HepG2 (cell line): ENCODE measurements around the gene ZNF616. TPM values are rescaled to one million over a fixed set of nuclear protein-coding genes. Genes with fewer than 3 reads are reported as not detected.

Source experiments
- AGO1 ChIP-seq: fragments of 200-400 bp; formaldehyde crosslinking; IDR thresholded peaks from 2 replicates; pipeline ENCODE4 v1.6.1; 2017; ENCODE audit warnings: mild to moderate bottlenecking, low read depth, low read length, moderate library complexity; ENCODE audit not compliant: poor library complexity, severe bottlenecking
- ARHGAP35 ChIP-seq: sonication (generic); formaldehyde crosslinking; IDR thresholded peaks from 2 replicates; pipeline ENCODE4 v1.9.0; 2022; ENCODE audit warnings: mild to moderate bottlenecking, inconsistent platforms, moderate library complexity, missing genetic modification reagents, borderline replicate concordance
- BRF2 ChIP-seq: sonication (generic); formaldehyde crosslinking; IDR thresholded peaks from 2 replicates; pipeline ENCODE4 v1.8.1; 2022; ENCODE audit warnings: mild to moderate bottlenecking, missing genetic modification reagents
- CHCHD3 ChIP-seq: sonication (generic); formaldehyde crosslinking; IDR thresholded peaks from 2 replicates; pipeline ENCODE4 v1.8.0; 2022; ENCODE audit warnings: mild to moderate bottlenecking, missing genetic modification reagents, moderate library complexity
- CREBL2 ChIP-seq: sonication (generic); formaldehyde crosslinking; IDR thresholded peaks from 2 replicates; pipeline ENCODE4 v1.8.1; 2023; ENCODE audit warnings: missing genetic modification reagents, mild to moderate bottlenecking, borderline replicate concordance
- FOXO4 ChIP-seq: sonication (generic); formaldehyde crosslinking; conservative IDR thresholded peaks from 2 replicates; pipeline ENCODE4 v1.8.1; 2023; ENCODE audit warnings: missing genetic modification reagents
- GFI1 ChIP-seq: sonication (generic); formaldehyde crosslinking; IDR thresholded peaks from 2 replicates; pipeline ENCODE4 v1.5.0; 2020; ENCODE audit warnings: missing genetic modification reagents, mild to moderate bottlenecking, borderline replicate concordance
- KDM6A ChIP-seq: IDR thresholded peaks from 2 replicates; pipeline ENCODE4 v1.6.1; 2016; ENCODE audit warnings: low read depth
- MAFF ChIP-seq: IDR thresholded peaks from 2 replicates; pipeline ENCODE4 v1.6.1; 2011; ENCODE audit warnings: low read depth, low read length, improper control_type of control experiment
- MED8 ChIP-seq: sonication (generic); formaldehyde crosslinking; IDR thresholded peaks from 2 replicates; pipeline ENCODE4 v1.8.1; 2023; ENCODE audit warnings: mild to moderate bottlenecking, missing genetic modification reagents; ENCODE audit not compliant: insufficient replicate concordance
- PHF8 ChIP-seq: sonication (generic); formaldehyde crosslinking; IDR thresholded peaks from 2 replicates; pipeline ENCODE4 v1.5.0; 2020; ENCODE audit warnings: missing genetic modification reagents
- RELA ChIP-seq: sonication (generic); formaldehyde crosslinking; IDR thresholded peaks from 2 replicates; pipeline ENCODE4 v1.4.0; 2020; ENCODE audit warnings: missing genetic modification reagents
- SNAPC2 ChIP-seq: sonication (generic); formaldehyde crosslinking; IDR thresholded peaks from 2 replicates; pipeline ENCODE4 v1.8.1; 2022; ENCODE audit warnings: mild to moderate bottlenecking, missing genetic modification reagents
- TRAFD1 ChIP-seq: sonication (generic); formaldehyde crosslinking; IDR thresholded peaks from 2 replicates; pipeline ENCODE4 v1.5.1; 2020; ENCODE audit warnings: missing genetic modification reagents, mild to moderate bottlenecking, borderline replicate concordance
- ZNF547 ChIP-seq: sonication (generic); formaldehyde crosslinking; IDR thresholded peaks from 2 replicates; pipeline ENCODE4 v1.5.1; 2020; ENCODE audit warnings: mild to moderate bottlenecking, missing genetic modification reagents
- ZNF567 ChIP-seq: sonication (generic); formaldehyde crosslinking; IDR thresholded peaks from 2 replicates; pipeline ENCODE4 v1.8.1; 2023; ENCODE audit warnings: mild to moderate bottlenecking, missing genetic modification reagents, borderline replicate concordance
- ZNF639 ChIP-seq: conservative IDR thresholded peaks from 2 replicates; pipeline ENCODE4 v1.6.1; 2018; ENCODE audit warnings: missing genetic modification reagents
- ZNF713 ChIP-seq: sonication (generic); formaldehyde crosslinking; IDR thresholded peaks from 2 replicates; pipeline ENCODE4 v1.4.0; 2020; ENCODE audit warnings: mild to moderate bottlenecking, missing genetic modification reagents
- ZNF781 ChIP-seq: sonication (generic); formaldehyde crosslinking; IDR thresholded peaks from 2 replicates; pipeline ENCODE4 v1.5.1; 2020; ENCODE audit warnings: borderline replicate concordance, mild to moderate bottlenecking, missing genetic modification reagents; ENCODE audit errors: not compliant biosample characterization
- ZXDC ChIP-seq: sonication (generic); formaldehyde crosslinking; IDR thresholded peaks from 2 replicates; pipeline ENCODE4 v1.5.0; 2020; ENCODE audit warnings: mild to moderate bottlenecking, missing genetic modification reagents
- polyA plus RNA-seq, 8 experiments: library from polyadenylated mRNA; depleted of rRNA in 3 of 8; stranded (reverse) in 7 of 8; unstranded in 1 of 8; fragments of >200 nt; fragmentation: Illumina TruSeq in 4 of 8; extraction: Trizol in 4 of 8; gene quantifications; 2 replicates each; pipeline versions ENCODE4 v1.2.1 to v1.2.3, GENCODE V29; 2011 to 2016; ENCODE audit warnings: low read depth in 4 of 8, missing spikeins in 1 of 8, mixed read lengths in 1 of 8; ENCODE audit not compliant: insufficient read depth in 1 of 8
- total RNA-seq, 5 experiments: library from RNA; depleted of rRNA; stranded (reverse); fragments of >200 nt; fragmentation: Illumina TruSeq; extraction: Trizol; gene quantifications; 2 replicates each; pipeline ENCODE4 v1.2.3, GENCODE V29; 2016; ENCODE audit warnings: low read depth in 1 of 5

The ZNF616 gene
- total and polyA plus RNA-seq, 2 of the 13 experiments (the other 11 are each of a cell fraction or from before 2014, with no cell fraction given), result 2.2 to 10.4 TPM

GRCh38 chr19:52139252-52140031, at the start of gene ZNF616 (continued):
- no peak; the same call in 1 of the 2 replicates for TF ChIP-seq ARHGAP35 (CRISPR knock-in tag)
- no peak; the same call in 1 of the 2 replicates for TF ChIP-seq TRAFD1 (CRISPR knock-in tag)
- no peak for TF ChIP-seq ZNF567
- no peak for TF ChIP-seq KDM6A (CRISPR knock-in tag)
- TF ChIP-seq RELA (CRISPR knock-in tag), result no peak
- no peak for TF ChIP-seq ZNF639
- no peak; the same call in 1 of the 2 replicates for TF ChIP-seq ZNF547
- TF ChIP-seq ZNF781 (CRISPR knock-in tag), result no peak
- 0 out of 2 replicates have a peak, but pooled peaks have one; percentile 4 for TF ChIP-seq MAFF
- TF ChIP-seq SNAPC2 (CRISPR knock-in tag), result 0 out of 2 replicates have a peak, but pooled peaks have one; percentile 48
- no peak for TF ChIP-seq CREBL2 (CRISPR knock-in tag)
- no peak for TF ChIP-seq FOXO4
- no peak for TF ChIP-seq CHCHD3
- no peak for TF ChIP-seq ZNF713 (CRISPR knock-in tag)
- TF ChIP-seq MED8 (CRISPR knock-in tag), result no peak
- TF ChIP-seq AGO1, result no peak
- TF ChIP-seq BRF2 (CRISPR knock-in tag), result no peak
- TF ChIP-seq PHF8 (CRISPR knock-in tag), result peak; percentile 71
- TF ChIP-seq ZXDC (CRISPR knock-in tag), result no peak
- 0 out of 2 replicates have a peak, but pooled peaks have one; percentile 9 for TF ChIP-seq GFI1 (CRISPR knock-in tag)
